DND-41 (cell line): ENCODE data around the gene SCEL.
"Not testable (repeated sequence)": the region's sequence is repeated elsewhere in the genome, so short reads cannot be mapped to it uniquely, and the experiment has no call there.

Source experiments
- EZH2 ChIP-seq: IDR thresholded peaks from 3 replicates; pipeline ENCODE4 v1.6.1; 2012; ENCODE audit warnings: borderline replicate concordance, low read depth, mild to moderate bottlenecking, moderate library complexity, low read length, inconsistent platforms; ENCODE audit not compliant: severe bottlenecking
- TF ChIP-seq, protein P1 (sequence below): IDR thresholded peaks from 2 replicates; pipeline ENCODE4 v1.5.1; 2012; ENCODE audit warnings: borderline replicate concordance, low read length, moderate library complexity, mild to moderate bottlenecking; ENCODE audit not compliant: poor library complexity, severe bottlenecking; ENCODE audit errors: extremely low read depth

DNA sequence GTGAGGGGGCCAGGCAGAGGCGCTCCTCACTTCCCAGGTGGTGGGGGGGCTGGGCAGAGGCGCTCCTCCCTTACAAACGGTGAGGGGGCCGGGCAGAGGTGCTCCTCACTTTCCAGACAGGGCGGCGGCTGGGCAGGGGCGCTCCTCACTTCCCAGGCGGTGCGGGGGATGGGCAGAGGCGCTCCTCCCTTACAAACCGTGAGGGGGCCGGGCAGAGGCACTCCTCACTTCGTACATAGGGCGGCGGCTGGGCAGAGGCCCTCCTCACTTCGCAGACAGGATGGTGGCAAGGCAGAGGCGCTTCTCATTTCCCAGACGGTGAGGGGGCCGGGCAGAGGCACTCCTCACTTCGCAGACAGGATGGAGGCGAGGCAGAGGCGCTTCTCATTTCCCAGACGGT is 124.5 kb downstream of the SCEL start:
- TF ChIP-seq, protein P1, sequence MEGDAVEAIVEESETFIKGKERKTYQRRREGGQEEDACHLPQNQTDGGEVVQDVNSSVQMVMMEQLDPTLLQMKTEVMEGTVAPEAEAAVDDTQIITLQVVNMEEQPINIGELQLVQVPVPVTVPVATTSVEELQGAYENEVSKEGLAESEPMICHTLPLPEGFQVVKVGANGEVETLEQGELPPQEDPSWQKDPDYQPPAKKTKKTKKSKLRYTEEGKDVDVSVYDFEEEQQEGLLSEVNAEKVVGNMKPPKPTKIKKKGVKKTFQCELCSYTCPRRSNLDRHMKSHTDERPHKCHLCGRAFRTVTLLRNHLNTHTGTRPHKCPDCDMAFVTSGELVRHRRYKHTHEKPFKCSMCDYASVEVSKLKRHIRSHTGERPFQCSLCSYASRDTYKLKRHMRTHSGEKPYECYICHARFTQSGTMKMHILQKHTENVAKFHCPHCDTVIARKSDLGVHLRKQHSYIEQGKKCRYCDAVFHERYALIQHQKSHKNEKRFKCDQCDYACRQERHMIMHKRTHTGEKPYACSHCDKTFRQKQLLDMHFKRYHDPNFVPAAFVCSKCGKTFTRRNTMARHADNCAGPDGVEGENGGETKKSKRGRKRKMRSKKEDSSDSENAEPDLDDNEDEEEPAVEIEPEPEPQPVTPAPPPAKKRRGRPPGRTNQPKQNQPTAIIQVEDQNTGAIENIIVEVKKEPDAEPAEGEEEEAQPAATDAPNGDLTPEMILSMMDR: not testable (repeated sequence)
- not testable (repeated sequence) for TF ChIP-seq EZH2
